HUDEP-2 (cell line): ENCODE data around the gene YY1.

ENCODE experiments used
- DNase-seq, 76 experiments: peaks; one replicate each; lab custom pipeline; 2025; ENCODE audit not compliant: unreplicated experiment in 76 of 76; lab: John Stamatoyannopoulos, UW

Gene YY1

DNA sequence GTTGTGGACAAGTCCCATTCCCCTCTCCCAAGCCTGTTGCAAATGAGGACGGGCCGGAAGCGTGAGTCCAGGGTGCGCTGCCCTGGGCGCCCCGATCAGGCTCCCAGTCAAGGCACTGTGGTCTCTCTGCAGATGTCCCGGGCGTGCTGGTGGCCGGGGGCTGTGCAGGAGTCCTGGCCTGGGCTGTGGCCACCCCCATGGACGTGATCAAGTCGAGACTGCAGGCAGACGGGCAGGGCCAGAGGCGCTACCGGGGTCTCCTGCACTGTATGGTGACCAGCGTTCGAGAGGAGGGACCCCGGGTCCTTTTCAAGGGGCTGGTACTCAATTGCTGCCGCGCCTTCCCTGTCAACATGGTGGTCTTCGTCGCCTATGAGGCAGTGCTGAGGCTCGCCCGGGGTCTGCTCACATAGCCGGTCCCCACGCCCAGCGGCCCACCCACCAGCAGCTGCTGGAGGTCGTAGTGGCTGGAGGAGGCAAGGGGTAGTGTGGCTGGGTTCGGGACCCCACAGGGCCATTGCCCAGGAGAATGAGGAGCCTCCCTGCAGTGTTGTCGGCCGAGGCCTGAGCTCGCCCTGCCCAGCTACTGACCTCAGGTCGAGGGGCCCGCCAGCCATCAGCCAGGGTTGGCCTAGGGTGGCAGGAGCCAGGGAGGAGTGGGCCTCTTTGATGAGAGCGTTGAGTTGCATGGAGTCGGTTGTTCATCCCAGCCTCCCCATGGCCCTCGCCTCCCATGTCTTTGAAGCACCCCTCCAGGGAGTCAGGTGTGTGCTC, 90.5 kb downstream of the YY1 start:
- no peak for DNase-seq

DNA sequence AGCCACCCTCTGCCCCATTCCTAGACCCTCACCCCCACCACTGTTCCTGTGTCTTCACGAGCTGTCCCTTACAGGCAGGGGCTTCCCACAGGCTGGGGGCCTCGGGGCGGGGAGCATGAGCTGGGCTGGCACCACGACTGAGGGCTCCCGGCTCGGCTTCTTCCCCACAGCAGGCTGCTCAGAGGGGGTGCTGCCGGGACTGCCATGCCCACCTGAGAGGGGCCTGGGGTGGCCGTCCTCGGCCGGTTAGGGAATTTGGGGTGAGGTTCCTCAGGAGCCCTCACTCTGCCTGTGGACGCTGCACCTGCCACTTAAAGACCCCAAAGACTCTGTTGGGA, 91.0 kb downstream of the YY1 start:
- no peak for DNase-seq

DNA sequence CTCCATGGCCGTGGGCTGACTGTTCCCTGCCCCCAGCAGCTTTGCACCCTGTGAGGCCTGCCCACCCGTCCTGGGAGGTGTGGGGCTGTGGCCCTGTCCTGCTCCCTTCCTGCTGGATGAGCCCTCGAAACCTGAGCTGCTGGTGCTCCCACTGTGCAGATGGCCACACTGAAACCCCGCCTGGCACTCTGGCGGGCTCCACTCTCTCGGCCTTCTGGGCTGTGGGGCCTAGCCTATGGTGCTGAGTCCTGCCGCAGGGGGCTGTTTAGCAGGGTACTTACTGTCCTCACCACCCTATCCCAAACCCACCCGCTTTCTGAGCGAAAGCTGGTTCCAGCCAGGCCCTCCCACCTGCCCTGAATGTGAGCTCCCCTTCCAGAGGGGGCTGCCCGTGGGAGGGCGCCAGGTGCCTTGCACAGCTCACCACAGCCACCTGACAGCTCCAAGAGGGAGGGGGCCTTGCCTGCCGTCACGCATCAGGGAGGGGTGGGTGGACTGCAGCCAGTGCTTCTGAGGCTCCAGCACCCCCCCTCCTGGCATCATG, 91.5 kb downstream of the YY1 start:
- no peak for DNase-seq

DNA sequence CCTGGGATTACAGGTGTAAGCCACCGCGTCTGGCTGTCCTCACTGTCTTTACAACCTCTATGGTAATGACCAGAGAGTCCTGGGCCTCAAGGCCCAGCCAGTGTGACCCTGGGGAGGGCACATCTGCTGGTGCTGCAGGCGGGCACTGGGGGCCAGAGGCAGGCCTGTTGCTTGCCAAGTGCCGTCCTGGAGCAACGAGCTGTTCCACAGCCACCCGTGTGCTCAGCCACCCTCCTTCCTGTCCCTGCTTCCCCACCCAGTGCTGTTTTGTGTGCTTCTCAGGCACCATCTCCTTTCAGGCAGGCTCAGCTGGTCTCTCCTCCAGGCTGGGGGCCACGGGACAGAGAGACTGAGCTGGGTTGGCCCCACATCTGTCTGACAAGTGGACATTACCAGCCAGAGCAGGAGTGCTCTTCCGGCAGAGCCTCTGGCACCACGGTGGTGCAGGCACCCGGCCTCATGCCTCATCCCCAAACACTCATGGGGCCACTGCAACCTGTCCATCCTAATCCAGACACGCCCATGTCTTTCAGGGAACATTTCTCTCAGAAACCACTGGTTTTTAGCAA, 93.2 kb downstream of the YY1 start:
- no peak for DNase-seq
